T-cell (primary cell): ENCODE data around the gene COL6A3. TPM values are rescaled to one million over a fixed set of nuclear protein-coding genes. Genes with fewer than 3 reads are reported as not detected.
A peak's percentile ranks its signal among the peaks of the same experiment; 100 is the strongest.

Source experiments
- ATAC-seq, 4 experiments: fragments of 200-7000 bp in 3 of 4; fragments of 150-1000 bp in 1 of 4; cut with Tn5 transposase; replicated peaks in 1 of 4; 1 replicate in 3 of 4; 2 replicates in 1 of 4; pipeline ENCODE4 v1.10.0; 2021; ENCODE audit warnings: moderate library complexity in 3 of 4, mild to moderate bottlenecking in 2 of 4, moderate number of reproducible peaks in 1 of 4
- CTCF ChIA-PET, 2 donors: fragments of 300-600 bp; sonication (Branson Sonifier 250); formaldehyde crosslinking; loops; one replicate each; lab custom pipeline; 2022; ENCODE audit warnings: antibody characterized with exemption in 2 of 2; lab: Charles Lee
- POLR2A ChIA-PET, 2 donors: fragments of 300-600 bp; sonication (Branson Sonifier 250); formaldehyde crosslinking; loops; one replicate each; lab custom pipeline; 2022; ENCODE audit warnings: antibody characterized with exemption in 2 of 2; lab: Charles Lee
- DNase-seq, 35 experiments: peaks; one replicate each; pipeline versions ENCODE4 v3.0.0 to v3.0.0-alpha.2; 2013 to 2023
- H3K27ac ChIP-seq: one replicate; pipeline ENCODE4 v1.5.1; 2013; ENCODE audit warnings: low read length
- H3K27me3 ChIP-seq, 2 experiments: replicated peaks in 1 of 2; 1 replicate in 1 of 2; 2 replicates in 1 of 2; pipeline versions ENCODE4 v1.6.1 to v1.7.0; 2013; ENCODE audit warnings: low read length in 1 of 2, mixed read lengths in 1 of 2; ENCODE audit not compliant: control insufficient read depth in 2 of 2, insufficient read depth in 2 of 2; ENCODE audit errors: extremely low read depth in 1 of 2
- H3K36me3 ChIP-seq, 2 donors: 1 replicate in 1 of 2; 2 replicates in 1 of 2; pipeline versions ENCODE4 v1.6.1 to v1.7.0; 2013; ENCODE audit warnings: low read length in 1 of 2; ENCODE audit not compliant: control insufficient read depth in 2 of 2, insufficient read depth in 1 of 2; ENCODE audit errors: extremely low read depth in 1 of 2
- H3K4me1 ChIP-seq, 2 experiments: 1 replicate in 1 of 2; 2 replicates in 1 of 2; pipeline versions ENCODE4 v1.6.1 to v1.7.0; 2013; ENCODE audit warnings: low read length in 2 of 2, mixed read lengths in 1 of 2; ENCODE audit not compliant: insufficient read depth in 2 of 2, control insufficient read depth in 1 of 2; ENCODE audit errors: extremely low read depth in 1 of 2
- H3K4me3 ChIP-seq, 2 donors: 1 replicate in 1 of 2; 2 replicates in 1 of 2; pipeline versions ENCODE4 v1.5.1 to v1.7.0; 2013; ENCODE audit warnings: mild to moderate bottlenecking in 2 of 2, low read length in 1 of 2, moderate library complexity in 1 of 2; ENCODE audit not compliant: control insufficient read depth in 1 of 2; ENCODE audit errors: extremely low read depth in 1 of 2
- H3K9me3 ChIP-seq: 2 replicates; pipeline ENCODE4 v1.7.0; 2013
- H3K27ac Mint-ChIP-seq, 2 donors: one replicate each; pipeline ENCODE4 v1.8.0; 2020 to 2021; ENCODE audit warnings: mild to moderate bottlenecking in 2 of 2, mixed read lengths in 2 of 2
- H3K27me3 Mint-ChIP-seq, 2 donors: one replicate each; pipeline ENCODE4 v1.8.0; 2021 to 2022; ENCODE audit warnings: mixed read lengths in 2 of 2
- H3K36me3 Mint-ChIP-seq: one replicate; pipeline ENCODE4 v1.8.0; 2021; ENCODE audit warnings: mixed read lengths
- H3K4me1 Mint-ChIP-seq, 3 donors: one replicate each; pipeline ENCODE4 v1.8.0; 2020 to 2022; ENCODE audit warnings: mixed read lengths in 3 of 3, mild to moderate bottlenecking in 1 of 3
- H3K4me3 Mint-ChIP-seq, 3 donors: one replicate each; pipeline ENCODE4 v1.8.0; 2020 to 2022; ENCODE audit warnings: mild to moderate bottlenecking in 3 of 3, mixed read lengths in 3 of 3, moderate library complexity in 3 of 3
- H3K9me3 Mint-ChIP-seq, 3 donors: one replicate each; pipeline ENCODE4 v1.8.0; 2020 to 2022; ENCODE audit warnings: mixed read lengths in 3 of 3
- WGBS: methylation state at CpG from one replicate; pipeline ENCODE4 v1.1.5; 2013; ENCODE audit warnings: missing lambda C conversion rate; ENCODE audit not compliant: insufficient coverage; 5-methylcytosine and 5-hydroxymethylcytosine counted together
- total RNA-seq, 35 experiments: library from RNA in 6 of 35; stranded (reverse) in 6 of 35; fragments of 120-200 nt in 1 of 35; gene quantifications; one replicate each; pipeline versions ENCODE4 v1.2.1 to v1.2.4 and lab custom pipeline; 2013 to 2026

COL6A3 gene
- total RNA-seq, 5 donors from 2014 or later (not counting 1 experiment from before 2014, with no cell fraction given) = 1.5 to 2.9 (median 2.5) TPM

GRCh38 chr2:237424544-237424943, 10.6 kb upstream of the COL6A3 start:
- Mint-ChIP-seq H3K36me3 (no peaks in the 10 kb centered on the region), H3K9me3 (no peaks in the 10 kb centered on the region), H3K27me3 (no peaks in the 10 kb centered on the region), H3K4me1 (peaks cover 55 to 77% (median 58%) of the 10 kb centered on the region in 3 donors), H3K27ac (peak overlapping the region in 1 of 2 donors; percentile 11), H3K4me3 (no peak overlapping the region)
- no CpG with 5 or more reads among the region's 2 CpGs for WGBS
- ATAC-seq (no peak), DNase-seq (no peak)
- Histone ChIP-seq H3K4me1 (peaks cover 22 to 37% of the 10 kb centered on the region in 2 experiments), H3K27me3 (peaks cover 0 to 5% of the 10 kb centered on the region in 2 experiments), H3K27ac (no peak overlapping the region), H3K9me3 (no peaks in the 10 kb centered on the region), H3K4me3 (no peak overlapping the region), H3K36me3 (no peaks in the 10 kb centered on the region)
- ChIA-PET CTCF (interaction anchor here (0.6 to 2.7 kb wide), 2 partner anchors 14 to 51 kb away, joined by 8 to 11 read pairs; no protein-coding TSS in a partner anchor), POLR2A (interaction anchor here in 1 of 2 donors (0.6 kb wide), 1 partner anchor 263 kb away, joined by 3 read pairs; no protein-coding TSS in a partner anchor)

GRCh38 chr2:237423891-237424290, 9.9 kb upstream of the COL6A3 start:
- Mint-ChIP-seq H3K36me3 (no peaks in the 10 kb centered on the region), H3K27ac (peak overlapping the region in 1 of 2 donors; percentile 52), H3K4me1 (peaks cover 49 to 71% (median 51%) of the 10 kb centered on the region in 3 donors), H3K4me3 (no peak overlapping the region), H3K9me3 (no peaks in the 10 kb centered on the region), H3K27me3 (no peaks in the 10 kb centered on the region)
- H3K36me3 ChIP-seq = no peaks in the 10 kb centered on the region
- no peaks in the 10 kb centered on the region for H3K9me3 ChIP-seq
- H3K4me3 ChIP-seq = no peak overlapping the region
- H3K27ac ChIP-seq = no peak overlapping the region
- H3K27me3 ChIP-seq = peaks cover 0 to 5% of the 10 kb centered on the region in 2 experiments
- DNase-seq = no peak
- CTCF ChIA-PET = interaction anchor here (0.7 to 2.7 kb wide), 2 partner anchors 52 to 54 kb away, joined by 3 to 11 read pairs; no protein-coding TSS in a partner anchor
- no peak for ATAC-seq
- H3K4me1 ChIP-seq = peaks cover 16 to 31% of the 10 kb centered on the region in 2 experiments
- POLR2A ChIA-PET = interaction anchor here in 1 of 2 donors (0.6 kb wide), 1 partner anchor 264 kb away, joined by 3 read pairs; no protein-coding TSS in a partner anchor
- no CpG with 5 or more reads among the region's 2 CpGs for WGBS

- Mint-ChIP-seq H3K27ac (no peak overlapping the region), H3K27me3 (no peaks in the 10 kb centered on the region), H3K9me3 (no peaks in the 10 kb centered on the region), H3K4me1 (peaks cover 33 to 55% (median 35%) of the 10 kb centered on the region in 3 donors), H3K36me3 (no peaks in the 10 kb centered on the region), H3K4me3 (peak overlapping the region in 1 of 3 donors; percentile 75)
- peaks cover 0 to 5% of the 10 kb centered on the region in 2 experiments for H3K27me3 ChIP-seq
- ATAC-seq (no peak), DNase-seq (no peak)
- WGBS = 89% methylated on average over 6 of the region's 10 CpGs
- peaks cover 3 to 16% of the 10 kb centered on the region in 2 experiments for H3K4me1 ChIP-seq
- H3K36me3 ChIP-seq = no peaks in the 10 kb centered on the region
- CTCF ChIA-PET = interaction anchor here (0.6 to 6.8 kb wide), 19 partner anchors 9 to 226 kb away, joined by 3 to 70 read pairs (median 7); no protein-coding TSS in a partner anchor
- H3K27ac ChIP-seq = no peak overlapping the region
- no peaks in the 10 kb centered on the region for H3K9me3 ChIP-seq
- H3K4me3 ChIP-seq = no peak overlapping the region
- POLR2A ChIA-PET = no interaction called here
Observed at GRCh38 chr2:237422309-237422708, 8.3 kb upstream of the COL6A3 start.

- no peaks in the 10 kb centered on the region for H3K36me3 Mint-ChIP-seq
- Histone ChIP-seq H3K36me3 (peaks cover 0 to 2% of the 10 kb centered on the region in 2 donors), H3K27me3 (peaks cover 0 to 5% of the 10 kb centered on the region in 2 experiments), H3K9me3 (no peaks in the 10 kb centered on the region), H3K27ac (no peak overlapping the region), H3K4me1 (peaks cover 3 to 16% of the 10 kb centered on the region in 2 experiments), H3K4me3 (peak overlapping the region in 1 of 2 donors; percentile 29)
- H3K4me1 Mint-ChIP-seq = peaks cover 27 to 48% (median 28%) of the 10 kb centered on the region in 3 donors
- ChIA-PET POLR2A (interaction anchor here in 1 of 2 donors (0.8 kb wide), 1 partner anchor 54 kb away, joined by 3 read pairs; no protein-coding TSS in a partner anchor), CTCF (interaction anchor here (0.5 to 6.8 kb wide), 27 partner anchors 10 to 1742 kb away, joined by 3 to 70 read pairs (median 5); no protein-coding TSS in a partner anchor)
- H3K27me3 Mint-ChIP-seq = no peaks in the 10 kb centered on the region
- no peaks in the 10 kb centered on the region for H3K9me3 Mint-ChIP-seq
- ATAC-seq = peak; percentile 89 to 95 (median 91)
- H3K4me3 Mint-ChIP-seq = peak overlapping the region; percentile 37 to 75 (median 53)
- 19% methylated on average over 18 of the region's 23 CpGs for WGBS
- peak; percentile 25 to 89 (median 72) for DNase-seq
- peak overlapping the region; percentile 50 to 59 for H3K27ac Mint-ChIP-seq
Observed at GRCh38 chr2:237421542-237422116, 7.7 kb upstream of the COL6A3 start.

- WGBS = 100% methylated on average over 2 of the region's 3 CpGs
- ChIA-PET CTCF (interaction anchor here (0.6 to 6.8 kb wide), 4 partner anchors 10 to 535 kb away, joined by 3 to 64 read pairs (median 4); no protein-coding TSS in a partner anchor), POLR2A (no interaction called here)
- Mint-ChIP-seq H3K4me3 (no peak overlapping the region), H3K9me3 (no peaks in the 10 kb centered on the region), H3K27me3 (no peaks in the 10 kb centered on the region), H3K36me3 (no peaks in the 10 kb centered on the region), H3K4me1 (peaks cover 11 to 22% (median 12%) of the 10 kb centered on the region in 3 donors), H3K27ac (no peak overlapping the region)
- Histone ChIP-seq H3K4me1 (peaks cover 0 to 11% of the 10 kb centered on the region in 2 experiments), H3K36me3 (peaks cover 0 to 2% of the 10 kb centered on the region in 2 donors), H3K4me3 (no peak overlapping the region), H3K27ac (no peak overlapping the region), H3K27me3 (peaks cover 0 to 5% of the 10 kb centered on the region in 2 experiments), H3K9me3 (no peaks in the 10 kb centered on the region)
- no peak for ATAC-seq
- no peak for DNase-seq
Observed at GRCh38 chr2:237418300-237418699, 4.3 kb upstream of the COL6A3 start.

- CTCF ChIA-PET = no interaction called here
- POLR2A ChIA-PET = no interaction called here
- Histone ChIP-seq H3K36me3 (peaks cover 0 to 2% of the 10 kb centered on the region in 2 donors), H3K27ac (no peak overlapping the region), H3K4me1 (no peaks in the 10 kb centered on the region), H3K9me3 (no peaks in the 10 kb centered on the region), H3K27me3 (peaks cover 0 to 11% of the 10 kb centered on the region in 2 experiments), H3K4me3 (no peak overlapping the region)
- DNase-seq (no peak), ATAC-seq (no peak)
- no peaks in the 10 kb centered on the region for H3K36me3 Mint-ChIP-seq
- H3K4me3 Mint-ChIP-seq = no peak overlapping the region
- H3K27ac Mint-ChIP-seq = no peak overlapping the region
- no peaks in the 10 kb centered on the region for H3K4me1 Mint-ChIP-seq
- H3K9me3 Mint-ChIP-seq = no peaks in the 10 kb centered on the region
- peaks cover 0 to 4% of the 10 kb centered on the region in 2 donors for H3K27me3 Mint-ChIP-seq
- WGBS = 92% methylated on average over 22 of the region's 25 CpGs
Observed at GRCh38 chr2:237412988-237413776, 782 bp downstream of the COL6A3 start.
